DOHH2 (cell line): ENCODE results near the gene SLC26A2.

Experiments
- CTCF ChIP-seq: fragments of 200-600 bp; sonication (generic); IDR thresholded peaks from one replicate; pipeline ENCODE4 v1.5.1; 2014; ENCODE audit warnings: antibody characterized with exemption, mild to moderate bottlenecking, low read depth, low read length; ENCODE audit not compliant: poor library complexity, severe bottlenecking
- EZH2phosphoT487 ChIP-seq: fragments of 200-600 bp; sonication (generic); IDR thresholded peaks from 2 replicates; pipeline ENCODE4 v1.6.1; 2017; ENCODE audit warnings: borderline replicate concordance, mild to moderate bottlenecking, antibody characterized with exemption, low read length, moderate library complexity, mixed read lengths

GRCh38 chr5:149999866-150000255, 39.3 kb downstream of the SLC26A2 start:
- no peak for TF ChIP-seq CTCF
- no peak for TF ChIP-seq EZH2phosphoT487
